ENCODE measurements around the gene ATP23.

DNA sequence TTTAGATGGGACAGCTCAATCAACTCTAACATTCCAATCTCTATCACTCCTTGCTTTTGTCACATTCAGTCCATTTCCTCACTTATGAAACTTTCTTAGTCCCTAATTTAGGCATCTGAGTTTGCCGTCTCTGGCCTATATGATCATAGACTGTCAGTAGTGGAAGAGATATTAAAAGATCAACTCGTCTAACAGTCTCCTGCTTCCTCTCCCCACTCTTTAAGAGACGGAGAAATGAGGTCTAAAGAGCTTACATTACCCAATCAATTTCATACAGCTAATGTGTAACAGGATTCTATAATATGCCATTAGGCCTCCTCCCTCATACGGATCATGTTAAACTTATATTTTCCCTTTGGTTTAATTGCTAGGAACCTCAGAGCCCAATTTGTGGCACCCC is 6.5 kb upstream of the ATP23 start:
- TF ChIP-seq, protein P1, sequence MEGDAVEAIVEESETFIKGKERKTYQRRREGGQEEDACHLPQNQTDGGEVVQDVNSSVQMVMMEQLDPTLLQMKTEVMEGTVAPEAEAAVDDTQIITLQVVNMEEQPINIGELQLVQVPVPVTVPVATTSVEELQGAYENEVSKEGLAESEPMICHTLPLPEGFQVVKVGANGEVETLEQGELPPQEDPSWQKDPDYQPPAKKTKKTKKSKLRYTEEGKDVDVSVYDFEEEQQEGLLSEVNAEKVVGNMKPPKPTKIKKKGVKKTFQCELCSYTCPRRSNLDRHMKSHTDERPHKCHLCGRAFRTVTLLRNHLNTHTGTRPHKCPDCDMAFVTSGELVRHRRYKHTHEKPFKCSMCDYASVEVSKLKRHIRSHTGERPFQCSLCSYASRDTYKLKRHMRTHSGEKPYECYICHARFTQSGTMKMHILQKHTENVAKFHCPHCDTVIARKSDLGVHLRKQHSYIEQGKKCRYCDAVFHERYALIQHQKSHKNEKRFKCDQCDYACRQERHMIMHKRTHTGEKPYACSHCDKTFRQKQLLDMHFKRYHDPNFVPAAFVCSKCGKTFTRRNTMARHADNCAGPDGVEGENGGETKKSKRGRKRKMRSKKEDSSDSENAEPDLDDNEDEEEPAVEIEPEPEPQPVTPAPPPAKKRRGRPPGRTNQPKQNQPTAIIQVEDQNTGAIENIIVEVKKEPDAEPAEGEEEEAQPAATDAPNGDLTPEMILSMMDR (conservative IDR thresholded peaks at IDR 0.05; ENCODE audit: low read length): no peak
- TF ChIP-seq EZH2phosphoT487 (IDR thresholded peaks at IDR 0.05; ENCODE audit: borderline replicate concordance): no peak
